Adrenal gland (tissue), 5 donors: Measurements from ENCODE around the gene DDX52.

Experiments
- CTCF ChIP-seq, 6 experiments: fragments of 450-650 bp in 4 of 6; fragments of 200-600 bp in 2 of 6; sonication (generic) in 1 of 6; IDR thresholded peaks; 1 replicate in 5 of 6; 2 replicates in 1 of 6; pipeline versions ENCODE4 v1.5.1 to v1.8.0; 2016 to 2021; ENCODE audit warnings: antibody characterized with exemption in 6 of 6, mild to moderate bottlenecking in 2 of 6, moderate library complexity in 1 of 6
- POLR2A ChIP-seq, 2 donors: fragments of 450-650 bp; IDR thresholded peaks; one replicate each; pipeline ENCODE4 v1.6.1; 2017; ENCODE audit warnings: antibody characterized with exemption in 2 of 2, mild to moderate bottlenecking in 2 of 2, moderate library complexity in 1 of 2
- donor health status: DM: no; HTN: no; CAD: no.

GRCh38 chr17:37643118-37643766, at the start of gene DDX52:
- TF ChIP-seq CTCF (IDR thresholded peaks at IDR 0.05) (no peak), POLR2A (IDR thresholded peaks at IDR 0.05) (peak in 1 of 2 donors; percentile 79)
